ENCODE data around the gene KIAA0232. TPM values are rescaled to one million over a fixed set of nuclear protein-coding genes. Genes with fewer than 3 reads are reported as not detected.

KIAA0232 gene
- total and polyA plus RNA-seq, 2 donors, result 10.5 to 12.8 TPM

- 72% methylated on average over 4 of the region's 4 CpGs for WGBS
- H3K27me3 ChIP-seq (ENCODE audit: control insufficient read depth in 2 of 2, insufficient read depth in 1 of 2, low read length in 1 of 2), result no peaks in the 10 kb centered on the region
- H3K4me3 ChIP-seq (ENCODE audit: low read length in 2 of 2), result no peak overlapping the region
- no peaks in the 10 kb centered on the region for H3K9me3 ChIP-seq (ENCODE audit: control insufficient read depth in 2 of 2, insufficient read depth in 1 of 2, low read length in 1 of 2)
- no peak for DNase-seq (ENCODE audit: low read depth in 6 of 9, low spot score in 9 of 9)
- H3K27ac ChIP-seq (ENCODE audit: low read depth in 1 of 2, low read length in 1 of 2), result no peak overlapping the region
- peaks cover 66 to 78% of the 10 kb centered on the region in 2 donors for H3K36me3 ChIP-seq (ENCODE audit: control insufficient read depth in 2 of 2, insufficient read depth in 2 of 2, low read length in 1 of 2)
- peaks cover 0 to 3% of the 10 kb centered on the region in 2 donors for H3K4me1 ChIP-seq (ENCODE audit: control insufficient read depth in 2 of 2, insufficient read depth in 2 of 2, low read length in 2 of 2)
Measured at GRCh38 chr4:6875431-6875831, 92.9 kb downstream of the KIAA0232 start.

- H3K36me3 ChIP-seq (ENCODE audit: control insufficient read depth in 2 of 2, insufficient read depth in 2 of 2, low read length in 1 of 2), result peaks cover 74 to 83% of the 10 kb centered on the region in 2 donors
- H3K27me3 ChIP-seq (ENCODE audit: control insufficient read depth in 2 of 2, insufficient read depth in 1 of 2, low read length in 1 of 2), result no peaks in the 10 kb centered on the region
- no peak overlapping the region for H3K4me3 ChIP-seq (ENCODE audit: low read length in 2 of 2)
- no peak for DNase-seq (ENCODE audit: low read depth in 6 of 9, low spot score in 9 of 9)
- H3K9me3 ChIP-seq (ENCODE audit: control insufficient read depth in 2 of 2, insufficient read depth in 1 of 2, low read length in 1 of 2), result no peaks in the 10 kb centered on the region
- no peak overlapping the region for H3K27ac ChIP-seq (ENCODE audit: low read depth in 1 of 2, low read length in 1 of 2)
- peaks cover 0 to 3% of the 10 kb centered on the region in 2 donors for H3K4me1 ChIP-seq (ENCODE audit: control insufficient read depth in 2 of 2, insufficient read depth in 2 of 2, low read length in 2 of 2)
- WGBS, result 94% methylated on average over 5 of the region's 5 CpGs
Measured at GRCh38 chr4:6876440-6876839, 93.9 kb downstream of the KIAA0232 start.

- DNase-seq (ENCODE audit: low read depth in 6 of 9, low spot score in 9 of 9), result no peak
- Histone ChIP-seq H3K27ac (ENCODE audit: low read depth in 1 of 2, low read length in 1 of 2) (no peak overlapping the region), H3K27me3 (ENCODE audit: control insufficient read depth in 2 of 2, insufficient read depth in 1 of 2, low read length in 1 of 2) (no peaks in the 10 kb centered on the region), H3K4me3 (ENCODE audit: low read length in 2 of 2) (no peak overlapping the region), H3K4me1 (ENCODE audit: control insufficient read depth in 2 of 2, insufficient read depth in 2 of 2, low read length in 2 of 2) (peaks cover 0 to 3% of the 10 kb centered on the region in 2 donors), H3K36me3 (ENCODE audit: control insufficient read depth in 2 of 2, insufficient read depth in 2 of 2, low read length in 1 of 2) (peaks cover 75 to 83% of the 10 kb centered on the region in 2 donors), H3K9me3 (ENCODE audit: control insufficient read depth in 2 of 2, insufficient read depth in 1 of 2, low read length in 1 of 2) (no peaks in the 10 kb centered on the region)
- WGBS, result over 99% methylated on average over 14 of the region's 14 CpGs
Measured at GRCh38 chr4:6877067-6877466, 94.5 kb downstream of the KIAA0232 start.

- H3K36me3 ChIP-seq (ENCODE audit: control insufficient read depth in 2 of 2, insufficient read depth in 2 of 2, low read length in 1 of 2), result peaks cover 73 to 84% of the 10 kb centered on the region in 2 donors
- H3K9me3 ChIP-seq (ENCODE audit: control insufficient read depth in 2 of 2, insufficient read depth in 1 of 2, low read length in 1 of 2), result no peaks in the 10 kb centered on the region
- no peak overlapping the region for H3K4me3 ChIP-seq (ENCODE audit: low read length in 2 of 2)
- H3K27me3 ChIP-seq (ENCODE audit: control insufficient read depth in 2 of 2, insufficient read depth in 1 of 2, low read length in 1 of 2), result no peaks in the 10 kb centered on the region
- H3K4me1 ChIP-seq (ENCODE audit: control insufficient read depth in 2 of 2, insufficient read depth in 2 of 2, low read length in 2 of 2), result peaks cover 0 to 3% of the 10 kb centered on the region in 2 donors
- no peak overlapping the region for H3K27ac ChIP-seq (ENCODE audit: low read depth in 1 of 2, low read length in 1 of 2)
- WGBS, result 88% methylated on average over 11 of the region's 11 CpGs
- no peak for DNase-seq (ENCODE audit: low read depth in 6 of 9, low spot score in 9 of 9)
Measured at GRCh38 chr4:6878451-6879059, 96.0 kb downstream of the KIAA0232 start.

- Histone ChIP-seq H3K4me1 (ENCODE audit: control insufficient read depth in 2 of 2, insufficient read depth in 2 of 2, low read length in 2 of 2) (peaks cover 0 to 3% of the 10 kb centered on the region in 2 donors), H3K27me3 (ENCODE audit: control insufficient read depth in 2 of 2, insufficient read depth in 1 of 2, low read length in 1 of 2) (no peaks in the 10 kb centered on the region), H3K9me3 (ENCODE audit: control insufficient read depth in 2 of 2, insufficient read depth in 1 of 2, low read length in 1 of 2) (no peaks in the 10 kb centered on the region), H3K27ac (ENCODE audit: low read depth in 1 of 2, low read length in 1 of 2) (no peak overlapping the region), H3K4me3 (ENCODE audit: low read length in 2 of 2) (no peak overlapping the region), H3K36me3 (ENCODE audit: control insufficient read depth in 2 of 2, insufficient read depth in 2 of 2, low read length in 1 of 2) (peaks cover 63 to 69% of the 10 kb centered on the region in 2 donors)
- WGBS, result 98% methylated on average over 7 of the region's 7 CpGs
- DNase-seq (ENCODE audit: low read depth in 6 of 9, low spot score in 9 of 9), result no peak
Measured at GRCh38 chr4:6880691-6881090, 98.2 kb downstream of the KIAA0232 start.

- peaks cover 51 to 58% of the 10 kb centered on the region in 2 donors for H3K36me3 ChIP-seq (ENCODE audit: control insufficient read depth in 2 of 2, insufficient read depth in 2 of 2, low read length in 1 of 2)
- H3K27me3 ChIP-seq (ENCODE audit: control insufficient read depth in 2 of 2, insufficient read depth in 1 of 2, low read length in 1 of 2), result no peaks in the 10 kb centered on the region
- no peaks in the 10 kb centered on the region for H3K9me3 ChIP-seq (ENCODE audit: control insufficient read depth in 2 of 2, insufficient read depth in 1 of 2, low read length in 1 of 2)
- H3K4me3 ChIP-seq (ENCODE audit: low read length in 2 of 2), result no peak overlapping the region
- no peak for DNase-seq (ENCODE audit: low read depth in 6 of 9, low spot score in 9 of 9)
- WGBS, result 97% methylated on average over 16 of the region's 16 CpGs
- H3K27ac ChIP-seq (ENCODE audit: low read depth in 1 of 2, low read length in 1 of 2), result no peak overlapping the region
- H3K4me1 ChIP-seq (ENCODE audit: control insufficient read depth in 2 of 2, insufficient read depth in 2 of 2, low read length in 2 of 2), result peaks cover 0 to 6% of the 10 kb centered on the region in 2 donors
Measured at GRCh38 chr4:6881908-6882307, 99.4 kb downstream of the KIAA0232 start.

GRCh38 chr4:6884341-6884870 lies 101.9 kb downstream of the KIAA0232 start:
- Histone ChIP-seq H3K27me3 (ENCODE audit: control insufficient read depth in 2 of 2, insufficient read depth in 1 of 2, low read length in 1 of 2) (no peaks in the 10 kb centered on the region), H3K4me3 (ENCODE audit: low read length in 2 of 2) (no peak overlapping the region), H3K4me1 (ENCODE audit: control insufficient read depth in 2 of 2, insufficient read depth in 2 of 2, low read length in 2 of 2) (peaks cover 0 to 6% of the 10 kb centered on the region in 2 donors), H3K9me3 (ENCODE audit: control insufficient read depth in 2 of 2, insufficient read depth in 1 of 2, low read length in 1 of 2) (peaks cover 0 to 15% of the 10 kb centered on the region in 2 donors), H3K36me3 (ENCODE audit: control insufficient read depth in 2 of 2, insufficient read depth in 2 of 2, low read length in 1 of 2) (peaks cover 32 to 37% of the 10 kb centered on the region in 2 donors), H3K27ac (ENCODE audit: low read depth in 1 of 2, low read length in 1 of 2) (no peak overlapping the region)
- DNase-seq (ENCODE audit: low read depth in 6 of 9, low spot score in 9 of 9), result no peak
- whole genome bisulfite sequencing, result 97% methylated on average over 3 of the region's 3 CpGs

GRCh38 chr4:6885953-6886557 lies 103.5 kb downstream of the KIAA0232 start:
- no peaks in the 10 kb centered on the region for H3K27me3 ChIP-seq (ENCODE audit: control insufficient read depth in 2 of 2, insufficient read depth in 1 of 2, low read length in 1 of 2)
- no peak for DNase-seq (ENCODE audit: low read depth in 6 of 9, low spot score in 9 of 9)
- no peak overlapping the region for H3K4me3 ChIP-seq (ENCODE audit: low read length in 2 of 2)
- peaks cover 26 to 28% of the 10 kb centered on the region in 2 donors for H3K36me3 ChIP-seq (ENCODE audit: control insufficient read depth in 2 of 2, insufficient read depth in 2 of 2, low read length in 1 of 2)
- 66% methylated on average over 15 of the region's 15 CpGs for WGBS
- no peak overlapping the region for H3K27ac ChIP-seq (ENCODE audit: low read depth in 1 of 2, low read length in 1 of 2)
- H3K9me3 ChIP-seq (ENCODE audit: control insufficient read depth in 2 of 2, insufficient read depth in 1 of 2, low read length in 1 of 2), result peaks cover 4 to 29% of the 10 kb centered on the region in 2 donors
- peaks cover 0 to 6% of the 10 kb centered on the region in 2 donors for H3K4me1 ChIP-seq (ENCODE audit: control insufficient read depth in 2 of 2, insufficient read depth in 2 of 2, low read length in 2 of 2)

- no peak for DNase-seq (ENCODE audit: low read depth in 6 of 9, low spot score in 9 of 9)
- peaks cover 2 to 10% of the 10 kb centered on the region in 2 donors for H3K4me1 ChIP-seq (ENCODE audit: control insufficient read depth in 2 of 2, insufficient read depth in 2 of 2, low read length in 2 of 2)
- no peak overlapping the region for H3K27ac ChIP-seq (ENCODE audit: low read depth in 1 of 2, low read length in 1 of 2)
- H3K9me3 ChIP-seq (ENCODE audit: control insufficient read depth in 2 of 2, insufficient read depth in 1 of 2, low read length in 1 of 2), result peaks cover 4 to 29% of the 10 kb centered on the region in 2 donors
- no peaks in the 10 kb centered on the region for H3K27me3 ChIP-seq (ENCODE audit: control insufficient read depth in 2 of 2, insufficient read depth in 1 of 2, low read length in 1 of 2)
- H3K4me3 ChIP-seq (ENCODE audit: low read length in 2 of 2), result no peak overlapping the region
- H3K36me3 ChIP-seq (ENCODE audit: control insufficient read depth in 2 of 2, insufficient read depth in 2 of 2, low read length in 1 of 2), result peaks cover 18 to 19% of the 10 kb centered on the region in 2 donors
- WGBS, result 93% methylated on average over 10 of the region's 10 CpGs
Measured at GRCh38 chr4:6886886-6887285, 104.4 kb downstream of the KIAA0232 start.

All from thymus (tissue), 11 donors.